GM23248 (cell line): ENCODE measurements around the gene STK31. TPM values are rescaled to one million over a fixed set of nuclear protein-coding genes. Genes with fewer than 3 reads are reported as not detected.
A peak's percentile ranks its signal among the peaks of the same experiment; 100 is the strongest.
"Not testable (repeated sequence)": the region's sequence is repeated elsewhere in the genome, so short reads cannot be mapped to it uniquely, and the experiment has no call there.

Experiments used
- DNase-seq: peaks from one replicate; pipeline ENCODE4 v3.0.0-alpha.2; 2015
- H2AFZ ChIP-seq: fragments of 200-600 bp; sonication (generic); 2 replicates; pipeline ENCODE4 v1.6.1; 2016; ENCODE audit warnings: antibody characterized with exemption
- H3F3A ChIP-seq: fragments of 200-600 bp; sonication (generic); 2 replicates; pipeline ENCODE4 v1.6.1; 2016; ENCODE audit warnings: mild to moderate bottlenecking, antibody characterized with exemption, mixed run types; ENCODE audit not compliant: insufficient read depth
- H3K27ac ChIP-seq: fragments of 200-600 bp; sonication (generic); 2 replicates; pipeline ENCODE4 v1.5.1; 2016; ENCODE audit warnings: mild to moderate bottlenecking
- H3K27me3 ChIP-seq: fragments of 200-600 bp; sonication (generic); replicated peaks from 2 replicates; pipeline ENCODE4 v1.6.1; 2016; ENCODE audit warnings: mild to moderate bottlenecking; ENCODE audit not compliant: insufficient read depth
- H3K36me3 ChIP-seq: fragments of 200-600 bp; sonication (generic); 2 replicates; pipeline ENCODE4 v1.6.1; 2016; ENCODE audit warnings: low read depth, mild to moderate bottlenecking
- H3K4me1 ChIP-seq: fragments of 200-600 bp; sonication (generic); 2 replicates; pipeline ENCODE4 v1.6.1; 2016; ENCODE audit warnings: mild to moderate bottlenecking; ENCODE audit not compliant: insufficient read depth
- H3K4me2 ChIP-seq: fragments of 200-600 bp; sonication (generic); one replicate; pipeline ENCODE4 v1.6.1; 2016; ENCODE audit warnings: mild to moderate bottlenecking; ENCODE audit not compliant: unreplicated experiment
- H3K4me3 ChIP-seq: fragments of 200-600 bp; sonication (generic); 2 replicates; pipeline ENCODE4 v1.5.1; 2016; ENCODE audit warnings: mild to moderate bottlenecking
- H3K79me2 ChIP-seq: fragments of 200-600 bp; sonication (generic); 2 replicates; pipeline ENCODE4 v1.6.1; 2016; ENCODE audit warnings: mild to moderate bottlenecking; ENCODE audit not compliant: insufficient read depth
- H3K9ac ChIP-seq: fragments of 200-600 bp; sonication (generic); 2 replicates; pipeline ENCODE4 v1.6.1; 2016; ENCODE audit warnings: mild to moderate bottlenecking
- H3K9me2 ChIP-seq: fragments of 200-600 bp; sonication (generic); 2 replicates; pipeline ENCODE4 v1.6.1; 2016; ENCODE audit warnings: mixed run types, mild to moderate bottlenecking, moderate library complexity; ENCODE audit not compliant: insufficient read depth
- H3K9me3 ChIP-seq: fragments of 200-600 bp; sonication (generic); one replicate; pipeline ENCODE4 v1.6.1; 2017; ENCODE audit warnings: low read depth
- H4K20me1 ChIP-seq: fragments of 200-600 bp; sonication (generic); 2 replicates; pipeline ENCODE4 v1.6.0; 2016; ENCODE audit not compliant: insufficient read depth
- EZH2 ChIP-seq: fragments of 200-600 bp; sonication (generic); IDR thresholded peaks from 2 replicates; pipeline ENCODE4 v1.6.1; 2018; ENCODE audit warnings: antibody characterized with exemption, mild to moderate bottlenecking; ENCODE audit not compliant: insufficient read depth, poor library complexity, severe bottlenecking
- EZH2phosphoT487 ChIP-seq: fragments of 200-600 bp; sonication (generic); IDR thresholded peaks from 2 replicates; pipeline ENCODE4 v1.6.1; 2018; ENCODE audit warnings: antibody characterized with exemption, moderate library complexity, mild to moderate bottlenecking, low read depth; ENCODE audit not compliant: insufficient read depth
- WGBS, 2 experiments: methylation state at CpG; one replicate each; pipeline ENCODE4 v1.1.6; 2015 to 2017; ENCODE audit warnings: low lambda C conversion rate in 2 of 2, low coverage in 1 of 2; ENCODE audit errors: missing lambda C conversion rate in 2 of 2; 5-methylcytosine and 5-hydroxymethylcytosine counted together
- in situ Hi-C: fragments of 300-500 bp; cut with MboI; formaldehyde crosslinking; loops from 2 replicates; pipeline ENCODE4 v1.15.0; 2020
- polyA plus RNA-seq: library from polyadenylated mRNA; unstranded; fragments of >200 nt; fragmentation: Nextera tagmentation; extraction: Ambion mirVana; gene quantifications from 2 replicates; pipeline ENCODE4 v1.2.1, GENCODE V29; 2016
- total RNA-seq: library from RNA; depleted of rRNA; stranded (reverse); fragments of >200 nt; shearing (Covaris generic); gene quantifications from 2 replicates; pipeline ENCODE4 v1.2.3, GENCODE V29; 2014; rRNA removed

The STK31 gene
- total and polyA plus RNA-seq, 2 experiments from 2014 or later, result not detected

- Histone ChIP-seq H3K36me3 (no peaks in the 10 kb centered on the region), H3K79me2 (no peaks in the 10 kb centered on the region), H3K27ac (no peak overlapping the region), H3K4me3 (no peak overlapping the region), H3K27me3 (no peaks in the 10 kb centered on the region), H3F3A (no peaks in the 10 kb centered on the region), H2AFZ (no peak overlapping the region), H4K20me1 (no peaks in the 10 kb centered on the region), H3K9me3 (no peaks in the 10 kb centered on the region), H3K4me1 (peaks cover 10% of the 10 kb centered on the region), H3K9ac (no peak overlapping the region), H3K4me2 (no peak overlapping the region), H3K9me2 (no peaks in the 10 kb centered on the region)
- DNase-seq, result peak; percentile 77
- in situ Hi-C loops, result no loop called here
- TF ChIP-seq EZH2phosphoT487, result no peak
- TF ChIP-seq EZH2, result no peak
- 4 to 5% methylated on average over 3 of the region's 3 CpGs for WGBS, 2 experiments
These were observed 155.0 kb downstream of the STK31 start for GRCh38 chr7:23864973-23865372.

DNA sequence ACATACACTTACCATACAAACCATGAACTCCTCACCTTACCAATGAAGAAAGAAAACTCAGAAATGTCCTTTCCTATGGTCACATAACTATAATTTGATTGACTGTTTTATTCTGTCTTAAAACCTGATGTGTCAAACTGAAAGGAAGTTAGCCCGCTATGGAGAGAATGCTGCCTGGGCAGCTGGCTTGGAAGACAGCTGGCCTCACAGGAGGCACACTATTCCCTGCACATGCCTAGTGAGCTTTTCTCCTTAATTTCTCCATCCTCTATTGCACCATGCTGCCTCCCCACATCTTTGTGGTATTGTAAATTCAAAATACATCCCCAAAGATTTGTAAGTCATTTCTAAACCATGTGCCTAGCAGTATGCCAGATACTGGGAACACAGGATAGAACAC, 163.3 kb downstream of the STK31 start:
- H3K79me2 ChIP-seq, result no peaks in the 10 kb centered on the region
- H2AFZ ChIP-seq, result no peak overlapping the region
- no peaks in the 10 kb centered on the region for H3K36me3 ChIP-seq
- no peaks in the 10 kb centered on the region for H3K9me2 ChIP-seq
- H3K4me1 ChIP-seq, result no peaks in the 10 kb centered on the region
- H3K4me2 ChIP-seq, result no peak overlapping the region
- no peak for DNase-seq
- 7 to 13% methylated on average over 1 of the region's 1 CpG for whole genome bisulfite sequencing, 2 experiments
- H3K9ac ChIP-seq, result no peak overlapping the region
- H3K27me3 ChIP-seq, result peaks cover 8% of the 10 kb centered on the region; the same call in 1 of the 2 replicates
- no peaks in the 10 kb centered on the region for H3F3A ChIP-seq
- in situ Hi-C loops, result no loop called here
- H3K27ac ChIP-seq, result no peak overlapping the region
- no peaks in the 10 kb centered on the region for H3K9me3 ChIP-seq
- TF ChIP-seq EZH2phosphoT487 (no peak), EZH2 (no peak)
- no peak overlapping the region for H3K4me3 ChIP-seq
- H4K20me1 ChIP-seq, result no peaks in the 10 kb centered on the region

DNA sequence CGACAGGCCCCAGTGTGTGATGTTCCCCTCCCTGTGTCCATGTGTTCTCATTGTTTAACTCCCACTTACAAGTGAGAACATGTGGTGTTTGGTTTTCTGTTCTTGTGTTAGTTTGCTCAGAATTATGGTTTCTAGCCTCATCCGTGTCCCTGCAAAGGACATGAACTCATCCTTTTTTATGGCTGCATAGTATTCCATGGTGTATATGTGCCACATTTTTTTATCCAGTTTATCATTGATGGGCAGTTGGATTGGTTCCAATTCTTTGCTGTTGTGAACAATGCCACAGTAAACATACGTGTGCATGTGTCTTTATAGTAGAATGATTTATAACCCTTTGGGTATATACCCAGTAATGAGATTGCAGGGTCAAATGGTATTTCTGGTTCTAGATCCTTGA, 166.5 kb downstream of the STK31 start:
- DNase-seq, H3K36me3 ChIP-seq, in situ Hi-C loops, H3K27ac ChIP-seq, H3K4me2 ChIP-seq, H3K79me2 ChIP-seq, H3K9ac ChIP-seq, H3K4me3 ChIP-seq, H2AFZ ChIP-seq, H4K20me1 ChIP-seq, H3K9me2 ChIP-seq, H3K4me1 ChIP-seq, H3K27me3 ChIP-seq, H3K9me3 ChIP-seq, H3F3A ChIP-seq: not testable (repeated sequence)
- 17 to 24% methylated on average over 3 of the region's 3 CpGs for WGBS, 2 experiments

Other genes with a start within 250 kb of the STK31 start
- gene IGF2BP3, start 239.7 kb upstream of the STK31 start, total RNA-seq, result 13.7 and 18.2 TPM in 2 replicates
- 7.0 and 7.6 TPM in 2 replicates for gene IGF2BP3, start 239.7 kb upstream of the STK31 start, polyA plus RNA-seq
- gene TRA2A, start 178.2 kb upstream of the STK31 start, total RNA-seq, result 14.7 and 26.2 TPM in 2 replicates
- gene TRA2A, start 178.2 kb upstream of the STK31 start, polyA plus RNA-seq, result 77.5 and 87.9 TPM in 2 replicates
- gene CCDC126, start 112.8 kb upstream of the STK31 start, total RNA-seq, result 9.5 and 9.9 TPM in 2 replicates
- 6.8 and 9.5 TPM in 2 replicates for gene CCDC126, start 112.8 kb upstream of the STK31 start, polyA plus RNA-seq
- gene FAM221A, start 30.0 kb upstream of the STK31 start, total RNA-seq, result 0.43 and 4.9 TPM in 2 replicates
- gene FAM221A, start 30.0 kb upstream of the STK31 start, polyA plus RNA-seq, result 0.60 and 0.63 TPM in 2 replicates